Stimulated activated naive CD8-positive, alpha-beta T cell treated with anti-CD3 and anti-CD28 coated beads, Interleukin-15, Interleukin-2, amounts not matched to agents 100 ng/mL and 50 ng/mL, for 24 hours (primary cell): ENCODE measurements around the gene MTG2.

Source experiments
- H3K27ac Mint-ChIP-seq: one replicate; pipeline ENCODE4 v1.8.0; 2021; ENCODE audit warnings: mild to moderate bottlenecking, mixed read lengths
- H3K27me3 Mint-ChIP-seq: one replicate; pipeline ENCODE4 v1.8.0; 2021; ENCODE audit warnings: mixed read lengths
- H3K36me3 Mint-ChIP-seq: one replicate; pipeline ENCODE4 v1.8.0; 2021; ENCODE audit warnings: low read depth, mixed read lengths
- H3K4me1 Mint-ChIP-seq: one replicate; pipeline ENCODE4 v1.8.0; 2021; ENCODE audit warnings: low read depth, mixed read lengths
- H3K4me3 Mint-ChIP-seq: one replicate; pipeline ENCODE4 v1.8.0; 2021; ENCODE audit warnings: mild to moderate bottlenecking, mixed read lengths
- H3K9me3 Mint-ChIP-seq: one replicate; pipeline ENCODE4 v1.8.0; 2021; ENCODE audit warnings: mixed read lengths

MTG2 gene

GRCh38 chr20:62164879-62165761, 17.7 kb upstream of the MTG2 start:
- Mint-ChIP-seq H3K4me3 (no peak overlapping the region), H3K27me3 (no peaks in the 10 kb centered on the region), H3K4me1 (peaks cover 5% of the 10 kb centered on the region), H3K9me3 (no peaks in the 10 kb centered on the region), H3K27ac (no peak overlapping the region), H3K36me3 (peaks cover 31% of the 10 kb centered on the region)

GRCh38 chr20:62165762-62166399, 16.9 kb upstream of the MTG2 start:
- Mint-ChIP-seq H3K27ac (no peak overlapping the region), H3K9me3 (no peaks in the 10 kb centered on the region), H3K27me3 (no peaks in the 10 kb centered on the region), H3K36me3 (peaks cover 27% of the 10 kb centered on the region), H3K4me1 (no peaks in the 10 kb centered on the region), H3K4me3 (no peak overlapping the region)

GRCh38 chr20:62167474-62167873, 15.4 kb upstream of the MTG2 start:
- Mint-ChIP-seq H3K27ac (no peak overlapping the region), H3K36me3 (peaks cover 34% of the 10 kb centered on the region), H3K4me1 (no peaks in the 10 kb centered on the region), H3K27me3 (no peaks in the 10 kb centered on the region), H3K4me3 (no peak overlapping the region), H3K9me3 (no peaks in the 10 kb centered on the region)

GRCh38 chr20:62168061-62168460, 14.8 kb upstream of the MTG2 start:
- H3K27me3 Mint-ChIP-seq, result no peaks in the 10 kb centered on the region

GRCh38 chr20:62168890-62169435, 13.9 kb upstream of the MTG2 start:
- H3K27me3 Mint-ChIP-seq, result no peaks in the 10 kb centered on the region
- no peaks in the 10 kb centered on the region for H3K4me1 Mint-ChIP-seq
- H3K4me3 Mint-ChIP-seq, result no peak overlapping the region
- peaks cover 31% of the 10 kb centered on the region for H3K36me3 Mint-ChIP-seq
- no peak overlapping the region for H3K27ac Mint-ChIP-seq
- H3K9me3 Mint-ChIP-seq, result no peaks in the 10 kb centered on the region

More at GRCh38 chr20:62168061-62168460, 14.8 kb upstream of the MTG2 start:
- no peak overlapping the region for H3K4me3 Mint-ChIP-seq
- no peak overlapping the region for H3K27ac Mint-ChIP-seq
- peaks cover 35% of the 10 kb centered on the region for H3K36me3 Mint-ChIP-seq
- no peaks in the 10 kb centered on the region for H3K9me3 Mint-ChIP-seq
- no peaks in the 10 kb centered on the region for H3K4me1 Mint-ChIP-seq

GRCh38 chr20:62170536-62170935, 12.3 kb upstream of the MTG2 start:
- peaks cover 37% of the 10 kb centered on the region for H3K36me3 Mint-ChIP-seq
- H3K27ac Mint-ChIP-seq, result no peak overlapping the region

GRCh38 chr20:62171245-62171644, 11.6 kb upstream of the MTG2 start:
- peaks cover 35% of the 10 kb centered on the region for H3K36me3 Mint-ChIP-seq
- H3K4me3 Mint-ChIP-seq, result no peak overlapping the region
- H3K9me3 Mint-ChIP-seq, result no peaks in the 10 kb centered on the region
- no peak overlapping the region for H3K27ac Mint-ChIP-seq
- H3K4me1 Mint-ChIP-seq, result no peaks in the 10 kb centered on the region
- H3K27me3 Mint-ChIP-seq, result no peaks in the 10 kb centered on the region

More at GRCh38 chr20:62170536-62170935, 12.3 kb upstream of the MTG2 start:
- H3K9me3 Mint-ChIP-seq, result no peaks in the 10 kb centered on the region
- H3K4me1 Mint-ChIP-seq, result no peaks in the 10 kb centered on the region
- H3K4me3 Mint-ChIP-seq, result no peak overlapping the region
- H3K27me3 Mint-ChIP-seq, result no peaks in the 10 kb centered on the region

- no peak overlapping the region for H3K27ac Mint-ChIP-seq
- no peaks in the 10 kb centered on the region for H3K27me3 Mint-ChIP-seq
- H3K4me1 Mint-ChIP-seq, result no peaks in the 10 kb centered on the region
- no peak overlapping the region for H3K4me3 Mint-ChIP-seq
- no peaks in the 10 kb centered on the region for H3K9me3 Mint-ChIP-seq
- H3K36me3 Mint-ChIP-seq, result peaks cover 31% of the 10 kb centered on the region
These were observed 10.2 kb upstream of the MTG2 start for GRCh38 chr20:62172666-62173065.

GRCh38 chr20:62174021-62174804, 8.6 kb upstream of the MTG2 start:
- Mint-ChIP-seq H3K27me3 (no peaks in the 10 kb centered on the region), H3K4me3 (no peak overlapping the region), H3K9me3 (no peaks in the 10 kb centered on the region), H3K27ac (no peak overlapping the region), H3K36me3 (peaks cover 26% of the 10 kb centered on the region), H3K4me1 (no peaks in the 10 kb centered on the region)

- H3K4me1 Mint-ChIP-seq, result no peaks in the 10 kb centered on the region
- no peak overlapping the region for H3K4me3 Mint-ChIP-seq
- H3K27ac Mint-ChIP-seq, result no peak overlapping the region
- no peaks in the 10 kb centered on the region for H3K9me3 Mint-ChIP-seq
- H3K36me3 Mint-ChIP-seq, result peaks cover 25% of the 10 kb centered on the region
- H3K27me3 Mint-ChIP-seq, result no peaks in the 10 kb centered on the region
These were observed 7.8 kb upstream of the MTG2 start for GRCh38 chr20:62174870-62175624.

- peaks cover 28% of the 10 kb centered on the region for H3K36me3 Mint-ChIP-seq
- H3K27ac Mint-ChIP-seq, result no peak overlapping the region
- H3K27me3 Mint-ChIP-seq, result no peaks in the 10 kb centered on the region
- H3K4me3 Mint-ChIP-seq, result no peak overlapping the region
- no peaks in the 10 kb centered on the region for H3K9me3 Mint-ChIP-seq
- H3K4me1 Mint-ChIP-seq, result no peaks in the 10 kb centered on the region
These were observed 7.1 kb upstream of the MTG2 start for GRCh38 chr20:62175711-62176110.

GRCh38 chr20:62176866-62177265, 6.0 kb upstream of the MTG2 start:
- Mint-ChIP-seq H3K27me3 (no peaks in the 10 kb centered on the region), H3K9me3 (no peaks in the 10 kb centered on the region), H3K4me3 (no peak overlapping the region), H3K4me1 (peaks cover 4% of the 10 kb centered on the region), H3K36me3 (peaks cover 28% of the 10 kb centered on the region), H3K27ac (no peak overlapping the region)

- peaks cover 8% of the 10 kb centered on the region for H3K4me1 Mint-ChIP-seq
- H3K9me3 Mint-ChIP-seq, result no peaks in the 10 kb centered on the region
- peaks cover 26% of the 10 kb centered on the region for H3K36me3 Mint-ChIP-seq
- H3K4me3 Mint-ChIP-seq, result no peak overlapping the region
- H3K27me3 Mint-ChIP-seq, result no peaks in the 10 kb centered on the region
- H3K27ac Mint-ChIP-seq, result no peak overlapping the region
These were observed 5.5 kb upstream of the MTG2 start for GRCh38 chr20:62177307-62177706.
